ENCODE measurements around the gene SLC20A1. TPM values are rescaled to one million over a fixed set of nuclear protein-coding genes. Genes with fewer than 3 reads are reported as not detected.

The SLC20A1 gene
- total RNA-seq, 2 donors from 2014 or later, result 113 to 130 TPM

- ATAC-seq (no peak), DNase-seq (no peak)
- Mint-ChIP-seq H3K36me3 (ENCODE audit: low read depth) (peaks cover 2% of the 10 kb centered on the region), H3K4me1 (peaks cover 12% of the 10 kb centered on the region), H3K4me3 (no peak overlapping the region), H3K27me3 (no peaks in the 10 kb centered on the region), H3K27ac (peak overlapping the region; percentile 19)
- no peaks in the 10 kb centered on the region for H3K9me3 ChIP-seq (ENCODE audit: control insufficient read depth, low read length, poor library complexity, severe bottlenecking)
These were observed 39.6 kb downstream of the SLC20A1 start for GRCh38 chr2:112685271-112685884.

- Mint-ChIP-seq H3K4me1 (peaks cover 19% of the 10 kb centered on the region), H3K36me3 (ENCODE audit: low read depth) (peaks cover 2% of the 10 kb centered on the region), H3K27ac (no peak overlapping the region), H3K4me3 (no peak overlapping the region), H3K27me3 (no peaks in the 10 kb centered on the region)
- DNase-seq, result no peak
- H3K9me3 ChIP-seq (ENCODE audit: control insufficient read depth, low read length, poor library complexity, severe bottlenecking), result no peaks in the 10 kb centered on the region
- ATAC-seq, result no peak
These were observed 40.8 kb downstream of the SLC20A1 start for GRCh38 chr2:112686348-112687217.

GRCh38 chr2:112687522-112687921 lies 41.8 kb downstream of the SLC20A1 start:
- no peak overlapping the region for H3K4me3 Mint-ChIP-seq
- ATAC-seq (no peak), DNase-seq (no peak)
- H3K9me3 ChIP-seq (ENCODE audit: control insufficient read depth, low read length, poor library complexity, severe bottlenecking), result no peaks in the 10 kb centered on the region
- no peak overlapping the region for H3K27ac Mint-ChIP-seq
- no peaks in the 10 kb centered on the region for H3K27me3 Mint-ChIP-seq
- peaks cover 25% of the 10 kb centered on the region for H3K4me1 Mint-ChIP-seq
- H3K36me3 Mint-ChIP-seq (ENCODE audit: low read depth), result peaks cover 2% of the 10 kb centered on the region

- Mint-ChIP-seq H3K4me1 (peaks cover 33% of the 10 kb centered on the region), H3K27ac (no peak overlapping the region), H3K4me3 (no peak overlapping the region), H3K27me3 (no peaks in the 10 kb centered on the region), H3K36me3 (ENCODE audit: low read depth) (peaks cover 2% of the 10 kb centered on the region)
- DNase-seq (no peak), ATAC-seq (no peak)
- H3K9me3 ChIP-seq (ENCODE audit: control insufficient read depth, low read length, poor library complexity, severe bottlenecking), result no peaks in the 10 kb centered on the region
These were observed 42.5 kb downstream of the SLC20A1 start for GRCh38 chr2:112688086-112688880.

GRCh38 chr2:112690853-112691401 lies 45.2 kb downstream of the SLC20A1 start:
- DNase-seq (peak; percentile 38 to 52 (median 43)), ATAC-seq (peak; percentile 87)
- H3K9me3 ChIP-seq (ENCODE audit: control insufficient read depth, low read length, poor library complexity, severe bottlenecking), result no peaks in the 10 kb centered on the region
- H3K4me1 Mint-ChIP-seq, result peaks cover 22% of the 10 kb centered on the region
- H3K4me3 Mint-ChIP-seq, result peak overlapping the region; percentile 19
- H3K36me3 Mint-ChIP-seq (ENCODE audit: low read depth), result no peaks in the 10 kb centered on the region
- H3K27me3 Mint-ChIP-seq, result no peaks in the 10 kb centered on the region
- peak overlapping the region; percentile 93 for H3K27ac Mint-ChIP-seq

GRCh38 chr2:112691881-112692281 lies 46.1 kb downstream of the SLC20A1 start:
- ATAC-seq (no peak), DNase-seq (no peak)
- peak overlapping the region; percentile 93 for H3K27ac Mint-ChIP-seq
- peak overlapping the region; percentile 25 for H3K4me3 Mint-ChIP-seq
- H3K4me1 Mint-ChIP-seq, result peaks cover 22% of the 10 kb centered on the region
- no peaks in the 10 kb centered on the region for H3K27me3 Mint-ChIP-seq
- no peaks in the 10 kb centered on the region for H3K36me3 Mint-ChIP-seq (ENCODE audit: low read depth)
- no peaks in the 10 kb centered on the region for H3K9me3 ChIP-seq (ENCODE audit: control insufficient read depth, low read length, poor library complexity, severe bottlenecking)

- peak in 1 of 3 donors; percentile 17 for DNase-seq
- Mint-ChIP-seq H3K27ac (peak overlapping the region; percentile 93), H3K4me3 (peak overlapping the region; percentile 68), H3K4me1 (peaks cover 22% of the 10 kb centered on the region), H3K27me3 (no peaks in the 10 kb centered on the region), H3K36me3 (ENCODE audit: low read depth) (no peaks in the 10 kb centered on the region)
- H3K9me3 ChIP-seq (ENCODE audit: control insufficient read depth, low read length, poor library complexity, severe bottlenecking), result no peaks in the 10 kb centered on the region
- ATAC-seq, result peak; percentile 80
These were observed 46.8 kb downstream of the SLC20A1 start for GRCh38 chr2:112692495-112692911.

- H3K27ac Mint-ChIP-seq, result peak overlapping the region; percentile 93
- H3K4me1 Mint-ChIP-seq, result peaks cover 22% of the 10 kb centered on the region
- H3K27me3 Mint-ChIP-seq, result no peaks in the 10 kb centered on the region
- no peaks in the 10 kb centered on the region for H3K9me3 ChIP-seq (ENCODE audit: control insufficient read depth, low read length, poor library complexity, severe bottlenecking)
- H3K4me3 Mint-ChIP-seq, result peak overlapping the region; percentile 68
- DNase-seq (no peak), ATAC-seq (no peak)
- no peaks in the 10 kb centered on the region for H3K36me3 Mint-ChIP-seq (ENCODE audit: low read depth)
These were observed 47.2 kb downstream of the SLC20A1 start for GRCh38 chr2:112692918-112693317.

- no peaks in the 10 kb centered on the region for H3K36me3 Mint-ChIP-seq (ENCODE audit: low read depth)
- H3K27ac Mint-ChIP-seq, result peak overlapping the region; percentile 93
- no peaks in the 10 kb centered on the region for H3K9me3 ChIP-seq (ENCODE audit: control insufficient read depth, low read length, poor library complexity, severe bottlenecking)
- peaks cover 22% of the 10 kb centered on the region for H3K4me1 Mint-ChIP-seq
- ATAC-seq (no peak), DNase-seq (no peak)
- no peak overlapping the region for H3K4me3 Mint-ChIP-seq
- H3K27me3 Mint-ChIP-seq, result no peaks in the 10 kb centered on the region
These were observed 47.9 kb downstream of the SLC20A1 start for GRCh38 chr2:112693596-112693995.

- no peaks in the 10 kb centered on the region for H3K36me3 Mint-ChIP-seq (ENCODE audit: low read depth)
- no peak overlapping the region for H3K27ac Mint-ChIP-seq
- ATAC-seq (no peak), DNase-seq (no peak)
- H3K9me3 ChIP-seq (ENCODE audit: control insufficient read depth, low read length, poor library complexity, severe bottlenecking), result no peaks in the 10 kb centered on the region
- no peaks in the 10 kb centered on the region for H3K27me3 Mint-ChIP-seq
- no peak overlapping the region for H3K4me3 Mint-ChIP-seq
- peaks cover 22% of the 10 kb centered on the region for H3K4me1 Mint-ChIP-seq
These were observed 48.4 kb downstream of the SLC20A1 start for GRCh38 chr2:112694182-112694581.

- no peak overlapping the region for H3K27ac Mint-ChIP-seq
- DNase-seq (no peak), ATAC-seq (no peak)
- no peaks in the 10 kb centered on the region for H3K9me3 ChIP-seq (ENCODE audit: control insufficient read depth, low read length, poor library complexity, severe bottlenecking)
- peaks cover 3% of the 10 kb centered on the region for H3K4me1 Mint-ChIP-seq
- H3K27me3 Mint-ChIP-seq, result no peaks in the 10 kb centered on the region
- H3K4me3 Mint-ChIP-seq, result no peak overlapping the region
- H3K36me3 Mint-ChIP-seq (ENCODE audit: low read depth), result no peaks in the 10 kb centered on the region
These were observed 53.2 kb downstream of the SLC20A1 start for GRCh38 chr2:112698834-112699515.

- H3K9me3 ChIP-seq (ENCODE audit: control insufficient read depth, low read length, poor library complexity, severe bottlenecking), result no peaks in the 10 kb centered on the region
- Mint-ChIP-seq H3K4me1 (peaks cover 5% of the 10 kb centered on the region), H3K36me3 (ENCODE audit: low read depth) (peaks cover 2% of the 10 kb centered on the region), H3K27ac (no peak overlapping the region), H3K4me3 (no peak overlapping the region), H3K27me3 (no peaks in the 10 kb centered on the region)
- ATAC-seq (peak; percentile 33), DNase-seq (no peak)
These were observed 54.4 kb downstream of the SLC20A1 start for GRCh38 chr2:112699984-112700667.
